MCF 10A (cell line): ENCODE measurements around the gene CCDC15. TPM values are rescaled to one million over a fixed set of nuclear protein-coding genes. Genes with fewer than 3 reads are reported as not detected.

ENCODE experiments used
- BruUV-seq: library from RNA; stranded (reverse); fragments of 400-500 nt; replicated peaks from 2 replicates; lab custom pipeline; 2021; lab: Mats Ljungman, UMichigan
- CTCF ChIA-PET: fragments of 300-600 bp; sonication (Branson Sonifier 250); formaldehyde crosslinking; extraction: SDS; loops from one replicate; lab custom pipeline; 2021; ENCODE audit warnings: antibody characterized with exemption, inconsistent platforms; lab: Yijun Ruan, JAX
- POLR2A ChIA-PET: fragments of 300-600, 350-650 bp; sonication (Branson Sonifier 250); formaldehyde crosslinking; extraction: SDS; loops from one replicate; lab custom pipeline; 2020; ENCODE audit warnings: antibody characterized with exemption, inconsistent platforms; lab: Yijun Ruan, JAX
- DNase-seq: peaks from one replicate; pipeline ENCODE4 v3.0.0-alpha.2; 2018; ENCODE audit not compliant: unreplicated experiment
- H3K27ac Mint-ChIP-seq: one replicate; pipeline ENCODE4 v1.8.0; 2022; ENCODE audit warnings: mild to moderate bottlenecking, low read depth, mixed read lengths; ENCODE audit not compliant: unreplicated experiment
- H3K27me3 Mint-ChIP-seq: one replicate; pipeline ENCODE4 v1.8.0; 2022; ENCODE audit warnings: mixed read lengths; ENCODE audit not compliant: insufficient read depth, unreplicated experiment
- H3K36me3 Mint-ChIP-seq: one replicate; pipeline ENCODE4 v1.8.0; 2022; ENCODE audit warnings: mild to moderate bottlenecking, moderate library complexity, mixed read lengths; ENCODE audit not compliant: insufficient read depth, unreplicated experiment
- H3K4me1 Mint-ChIP-seq: one replicate; pipeline ENCODE4 v1.8.0; 2022; ENCODE audit warnings: mixed read lengths; ENCODE audit not compliant: insufficient read depth, unreplicated experiment
- H3K4me3 Mint-ChIP-seq: one replicate; pipeline ENCODE4 v1.8.0; 2022; ENCODE audit warnings: mild to moderate bottlenecking, moderate library complexity, mixed read lengths; ENCODE audit not compliant: unreplicated experiment
- H3K9me3 Mint-ChIP-seq: one replicate; pipeline ENCODE4 v1.8.0; 2022; ENCODE audit warnings: mixed read lengths; ENCODE audit not compliant: unreplicated experiment
- CTCF ChIP-seq: fragments of 200-600 bp; IDR thresholded peaks from one replicate; pipeline ENCODE4 v1.8.0; 2022; ENCODE audit warnings: antibody characterized with exemption, mild to moderate bottlenecking; ENCODE audit not compliant: unreplicated experiment
- intact Hi-C: fragments of 100-400 bp; cut with micrococcal nuclease; formaldehyde crosslinking; loops from 2 replicates; pipeline ENCODE4 v1.14.1; 2022
- total RNA-seq: library from RNA; stranded (reverse); gene quantifications from 2 replicates; pipeline ENCODE4 v1.2.3, GENCODE V29; 2022

Gene CCDC15
- total RNA-seq, 1 experiment from 2014 or later = 2.8 TPM

DNA sequence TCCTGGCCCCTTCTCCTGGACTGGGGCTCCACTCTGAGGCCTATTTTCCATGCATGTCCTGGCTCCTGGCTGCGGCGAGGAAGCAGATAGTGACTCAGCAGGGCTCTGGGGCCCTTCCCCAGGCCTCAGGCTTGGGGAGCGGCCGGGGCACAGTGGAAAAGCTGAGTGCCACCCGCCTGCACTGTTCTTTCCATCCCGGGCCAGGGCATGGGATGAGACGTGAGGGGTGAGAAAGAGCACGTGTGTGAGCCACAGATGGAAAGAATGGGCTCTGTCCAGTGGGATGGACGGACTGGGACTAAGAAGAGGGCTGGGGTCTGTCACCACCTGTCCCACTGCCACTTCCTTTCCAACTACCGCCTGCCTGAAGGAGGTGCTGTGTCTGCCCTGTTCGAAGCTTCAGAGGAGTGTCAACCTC, 121.9 kb downstream of the CCDC15 start:
- peak; percentile 77 for DNase-seq
- intact Hi-C loops = loop anchor here (5.0 kb wide), 1 partner anchor 114 kb away; no protein-coding TSS in a partner anchor
- POLR2A ChIA-PET = interaction anchor here (0.6 to 1.7 kb wide), 4 partner anchors 12 to 112 kb away, joined by 3 to 15 read pairs (median 3); partner anchors contain the start of gene TMEM218

GRCh38 chr11:125076378-125076945, 122.5 kb downstream of the CCDC15 start:
- ChIA-PET POLR2A (interaction anchor here (0.6 to 1.7 kb wide), 4 partner anchors 11 to 112 kb away, joined by 3 to 15 read pairs (median 3); partner anchors contain the start of genes SLC37A2 and TMEM218), CTCF (interaction anchor here (0.6 to 2.1 kb wide), 13 partner anchors 10 to 269 kb away, joined by 3 to 7 read pairs (median 4); partner anchors contain the start of gene SLC37A2)
- Mint-ChIP-seq H3K27me3 (no peaks in the 10 kb centered on the region), H3K9me3 (no peaks in the 10 kb centered on the region), H3K4me1 (peaks cover 36% of the 10 kb centered on the region), H3K27ac (peak overlapping the region; percentile 84), H3K4me3 (no peak overlapping the region), H3K36me3 (no peaks in the 10 kb centered on the region)
- no peak for TF ChIP-seq CTCF
- intact Hi-C loops = loop anchor here (5.0 kb wide), 1 partner anchor 114 kb away; no protein-coding TSS in a partner anchor
- BruUV-seq = no TSS peak
- no peak for DNase-seq

More for the DNA sequence above, 121.9 kb downstream of the CCDC15 start:
- no peak for TF ChIP-seq CTCF
- no TSS peak for BruUV-seq
- no peak overlapping the region for H3K4me3 Mint-ChIP-seq
- H3K9me3 Mint-ChIP-seq = no peaks in the 10 kb centered on the region
- no peaks in the 10 kb centered on the region for H3K27me3 Mint-ChIP-seq
- H3K27ac Mint-ChIP-seq = peak overlapping the region; percentile 84
- H3K36me3 Mint-ChIP-seq = no peaks in the 10 kb centered on the region
- H3K4me1 Mint-ChIP-seq = peaks cover 42% of the 10 kb centered on the region
- CTCF ChIA-PET = interaction anchor here (0.7 to 2.1 kb wide), 15 partner anchors 9 to 270 kb away, joined by 3 to 7 read pairs (median 4); partner anchors contain the start of gene SLC37A2

DNA sequence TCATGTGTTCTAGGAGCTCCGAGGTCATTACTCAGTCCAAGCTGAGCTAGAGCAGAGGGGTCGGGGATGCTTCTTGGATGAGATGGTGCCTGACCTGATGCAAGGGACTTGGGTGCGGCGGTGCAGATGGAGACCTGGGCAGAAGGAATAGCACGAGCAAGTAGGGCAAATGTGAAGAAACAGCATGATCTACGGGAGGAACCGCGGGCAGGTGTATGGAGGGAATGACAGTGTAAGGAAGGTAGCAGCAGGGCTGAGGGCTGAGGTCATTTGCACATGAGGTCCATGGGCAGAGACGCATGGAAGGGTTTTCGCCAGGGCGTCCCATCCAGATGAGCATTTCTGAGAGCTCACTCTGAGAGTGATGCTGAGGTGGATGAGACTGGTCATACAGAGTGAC, 124.0 kb downstream of the CCDC15 start:
- no peak overlapping the region for H3K27ac Mint-ChIP-seq
- CTCF ChIA-PET = interaction anchor here (0.6 to 2.0 kb wide), 6 partner anchors 13 to 1150 kb away, joined by 3 to 10 read pairs (median 3); partner anchors contain the start of gene TMEM218

More for the DNA sequence above, 124.0 kb downstream of the CCDC15 start:
- H3K4me1 Mint-ChIP-seq = peaks cover 43% of the 10 kb centered on the region
- TF ChIP-seq CTCF = no peak
- no peak for DNase-seq
- no TSS peak for BruUV-seq
- no peaks in the 10 kb centered on the region for H3K27me3 Mint-ChIP-seq
- H3K9me3 Mint-ChIP-seq = no peaks in the 10 kb centered on the region
- H3K4me3 Mint-ChIP-seq = no peak overlapping the region
- POLR2A ChIA-PET = interaction anchor here (1.4 to 1.7 kb wide), 2 partner anchors 8 to 13 kb away, joined by 3 to 10 read pairs; no protein-coding TSS in a partner anchor
- intact Hi-C loops = loop anchor here (5.0 kb wide), 1 partner anchor 116 kb away; no protein-coding TSS in a partner anchor
- no peaks in the 10 kb centered on the region for H3K36me3 Mint-ChIP-seq
